Hematopoietic multipotent progenitor cell treated with erythropoietin and hydrocortisone succinate and interleukin-3 and kit ligand, for 17 days (in vitro differentiated cells): ENCODE measurements around the gene ATAD3A.

Experiments used
- DNase-seq: peaks from one replicate; pipeline ENCODE4 v3.0.0-alpha.2; 2015; ENCODE audit warnings: low spot score

The ATAD3A gene

GRCh38 chr1:1583347-1584010 lies 71.5 kb downstream of the ATAD3A start:
- DNase-seq = no peak
